Limb (tissue), 2 donors: Measurements from ENCODE around the gene CDH13.

Experiments
- DNase-seq, 2 donors: peaks; one replicate each; pipeline ENCODE4 v3.0.0-alpha.2; 2016; ENCODE audit errors: extremely low spot score in 2 of 2

Gene CDH13

DNA sequence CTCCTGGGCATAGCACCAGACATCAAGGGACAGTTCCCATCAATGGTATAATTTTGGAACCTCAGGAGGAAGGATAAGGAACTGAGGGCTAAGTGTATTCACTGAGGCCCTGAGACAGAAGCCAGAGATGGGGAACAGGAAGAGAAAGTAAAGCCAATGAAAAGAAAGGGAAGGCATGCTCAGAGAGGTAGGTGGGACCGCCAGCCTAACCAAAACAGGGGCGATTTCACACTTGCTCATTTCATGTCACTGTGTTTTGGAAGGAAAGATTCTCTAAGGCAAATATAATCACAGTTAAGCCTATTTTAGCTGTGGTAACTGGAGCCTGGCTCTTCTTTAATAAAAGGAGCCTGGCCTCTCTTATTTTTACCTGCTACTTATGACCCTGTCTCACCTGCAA, 411.1 kb downstream of the CDH13 start:
- no peak for DNase-seq

- DNase-seq, result no peak
Measured at GRCh38 chr16:83040174-83040573, 413.4 kb downstream of the CDH13 start.

DNA sequence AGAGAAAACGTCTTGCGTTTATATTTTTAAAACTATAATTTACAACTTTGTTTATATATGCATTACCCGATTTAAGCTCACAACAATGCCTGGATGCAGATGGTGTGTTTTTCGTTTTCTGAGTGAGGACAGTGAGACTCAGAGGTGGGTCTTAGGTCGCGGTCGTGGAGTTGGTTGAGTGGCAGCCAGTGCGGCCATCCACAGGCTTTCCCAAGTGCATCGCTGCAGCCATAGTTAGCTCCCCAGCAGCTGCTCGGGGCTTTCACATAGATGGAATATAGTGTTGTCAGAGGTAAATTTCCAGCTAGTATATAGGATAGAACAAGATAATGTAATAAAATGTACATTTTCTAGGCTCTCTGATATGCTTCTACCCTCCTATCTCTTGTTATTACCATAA, 417.8 kb downstream of the CDH13 start:
- no peak for DNase-seq

- DNase-seq, result no peak
Measured at GRCh38 chr16:83045790-83046189, 419.0 kb downstream of the CDH13 start.

DNA sequence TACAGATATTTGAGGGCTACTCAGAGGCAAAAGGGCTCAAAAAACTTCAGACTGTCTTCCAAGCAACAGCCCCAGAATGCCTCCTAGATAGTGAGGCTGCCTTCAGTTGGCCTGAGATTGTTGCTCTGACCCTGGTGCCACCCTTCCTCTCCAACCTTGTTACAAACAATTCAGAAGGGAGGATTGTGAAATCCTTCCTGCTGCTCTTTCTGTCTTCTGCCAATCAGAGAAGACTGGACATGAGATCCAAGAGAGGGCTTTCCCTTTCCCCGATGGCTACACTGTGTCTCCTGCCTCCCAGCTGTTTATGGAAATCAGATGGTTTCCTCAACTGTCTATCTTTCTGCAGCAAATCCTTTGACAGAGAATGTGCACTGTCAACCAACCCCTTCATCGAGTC, 419.9 kb downstream of the CDH13 start:
- DNase-seq, result no peak

GRCh38 chr16:83051451-83051850, 424.7 kb downstream of the CDH13 start:
- no peak for DNase-seq

DNA sequence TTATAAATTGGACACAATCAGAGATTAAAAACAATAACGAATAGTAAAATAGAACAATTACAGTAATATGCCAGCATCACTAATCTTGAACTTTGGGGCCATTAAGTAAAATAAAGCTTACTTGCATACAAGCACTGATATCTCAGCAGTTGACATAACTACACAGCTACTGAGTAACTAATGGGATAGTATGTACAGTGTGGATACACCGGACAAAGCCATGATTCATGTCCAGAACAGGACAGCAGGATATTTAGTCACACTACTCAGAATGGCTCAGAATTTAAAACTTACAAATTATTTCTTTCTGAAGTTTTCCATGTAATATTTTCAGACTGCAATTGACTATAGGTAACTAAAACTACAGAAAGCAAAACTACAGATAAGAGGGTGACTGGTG, 427.5 kb downstream of the CDH13 start:
- no peak for DNase-seq

DNA sequence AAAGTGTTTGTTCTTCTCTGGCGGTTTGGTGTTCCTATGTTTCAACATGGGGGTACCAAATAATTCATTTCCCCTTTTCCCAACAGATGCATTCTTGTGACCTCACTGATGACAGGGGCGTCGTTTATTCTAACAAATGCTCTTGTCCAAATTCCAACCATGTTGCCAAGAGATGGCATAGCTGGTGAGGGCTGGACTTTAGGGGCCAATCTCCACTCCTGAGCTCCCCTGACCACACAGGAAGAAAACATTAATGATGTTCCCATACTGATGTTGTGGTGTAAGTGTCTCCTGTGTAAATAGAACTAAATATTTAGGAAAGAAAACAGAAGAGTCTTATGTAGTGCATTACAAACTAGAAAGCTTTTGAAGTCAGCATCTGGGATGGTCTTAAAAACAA, 431.6 kb downstream of the CDH13 start:
- no peak for DNase-seq

DNA sequence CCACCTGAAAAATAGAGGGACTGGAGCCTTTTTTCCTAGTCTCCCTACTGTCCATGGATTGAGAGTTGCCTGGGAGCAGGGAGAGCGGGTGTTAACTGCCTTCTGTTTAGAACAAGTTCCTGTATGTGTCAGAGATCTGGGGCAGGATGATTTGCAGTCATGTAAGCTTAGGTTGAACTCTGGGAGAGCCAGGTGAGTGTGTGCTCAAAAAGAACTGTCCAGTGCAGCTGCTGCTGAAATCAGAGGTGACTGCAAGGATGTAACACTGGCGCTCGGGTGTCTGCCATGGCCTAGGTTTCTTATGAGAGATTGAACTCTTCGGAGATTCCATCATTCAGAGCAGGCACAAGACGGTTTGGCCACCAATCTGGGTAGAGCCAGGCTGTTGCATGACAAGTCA, 432.5 kb downstream of the CDH13 start:
- no peak for DNase-seq

GRCh38 chr16:83066011-83066410, 439.2 kb downstream of the CDH13 start:
- no peak for DNase-seq

DNA sequence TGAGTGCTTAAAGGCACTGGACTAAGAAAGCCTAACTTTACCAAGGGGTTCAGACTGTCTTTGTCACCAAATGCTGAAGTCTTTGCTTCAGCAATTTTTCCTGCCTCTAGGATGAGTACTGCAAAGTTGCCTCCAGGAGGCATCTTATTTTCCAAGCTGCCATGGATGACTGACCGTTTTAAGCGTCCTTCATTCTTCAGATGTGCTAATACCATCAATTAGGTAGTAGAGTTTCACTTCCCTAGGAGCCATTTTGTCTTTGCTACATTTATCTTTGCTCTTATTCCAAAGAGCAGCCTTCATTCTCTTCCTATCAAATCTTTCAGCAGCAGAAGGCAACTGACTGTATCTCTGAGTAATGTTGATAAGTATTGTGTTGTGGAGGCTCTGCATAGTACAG, 440.1 kb downstream of the CDH13 start:
- DNase-seq, result no peak

GRCh38 chr16:83068686-83069085, 441.9 kb downstream of the CDH13 start:
- DNase-seq, result peak in 1 of 2 donors; percentile 16

- no peak for DNase-seq
Measured at GRCh38 chr16:83070416-83071209, 443.8 kb downstream of the CDH13 start.

DNA sequence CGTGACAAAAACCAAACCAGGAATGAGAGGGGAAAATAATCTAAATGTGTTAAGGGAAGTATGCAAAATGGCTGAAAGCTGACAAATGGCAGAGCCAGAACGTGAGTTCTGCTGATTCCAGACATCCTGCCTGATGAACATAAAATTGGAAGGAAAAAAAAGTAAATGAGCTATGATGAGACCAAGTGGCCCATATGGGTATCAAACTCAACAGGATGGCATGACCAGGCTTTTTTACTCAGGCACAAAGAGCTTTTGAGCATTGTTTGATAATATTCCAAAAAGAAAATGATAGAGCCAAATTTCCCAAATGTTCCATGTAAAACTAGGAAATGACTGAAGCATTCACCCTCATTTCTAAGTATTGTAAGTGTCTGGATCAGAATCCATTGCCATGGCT, 449.2 kb downstream of the CDH13 start:
- DNase-seq, result no peak

GRCh38 chr16:83083361-83083760, 456.6 kb downstream of the CDH13 start:
- DNase-seq, result no peak

GRCh38 chr16:83085660-83086059, 458.9 kb downstream of the CDH13 start:
- no peak for DNase-seq

- DNase-seq, result no peak
Measured at GRCh38 chr16:83095941-83096692, 469.3 kb downstream of the CDH13 start.

DNA sequence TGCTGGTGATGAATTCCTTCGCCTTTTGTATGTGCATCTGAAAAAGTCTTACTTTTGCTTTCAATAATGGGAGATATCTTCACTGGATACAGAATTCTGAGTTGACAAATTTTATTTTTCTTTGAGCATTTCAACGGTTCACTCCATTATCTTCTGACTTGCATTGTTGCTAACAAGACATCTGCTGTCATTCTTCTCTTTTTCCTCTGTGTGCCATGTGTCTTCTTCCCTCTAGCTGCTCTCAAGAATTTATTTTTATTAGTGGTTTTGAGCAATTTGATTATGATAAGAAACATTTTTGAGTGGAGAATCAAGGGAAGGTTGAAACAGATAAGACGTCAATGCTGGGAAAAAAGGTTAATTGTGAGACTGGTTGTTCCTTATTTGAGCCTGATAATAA, 471.8 kb downstream of the CDH13 start:
- no peak for DNase-seq

GRCh38 chr16:83100679-83101078, 473.9 kb downstream of the CDH13 start:
- DNase-seq, result no peak

DNA sequence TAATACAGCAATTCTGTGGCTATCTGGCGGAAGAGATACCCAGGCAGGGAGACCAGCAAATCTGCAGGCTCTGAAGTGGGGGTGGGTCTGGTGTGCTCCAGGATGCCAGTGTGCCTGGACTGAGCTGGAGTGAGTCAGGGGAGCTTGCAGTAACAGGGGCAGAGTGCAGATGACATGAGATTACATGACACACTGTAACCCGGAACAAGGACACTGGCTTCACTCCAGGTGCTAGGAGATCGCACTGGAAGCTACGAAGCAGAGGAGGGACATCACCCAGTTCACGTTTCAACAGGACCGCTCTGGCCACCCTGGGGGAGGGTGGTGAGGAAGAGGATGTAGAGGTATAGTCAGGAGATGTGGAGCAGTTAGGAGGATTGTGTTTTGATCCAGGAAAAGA, 475.6 kb downstream of the CDH13 start:
- no peak for DNase-seq

DNA sequence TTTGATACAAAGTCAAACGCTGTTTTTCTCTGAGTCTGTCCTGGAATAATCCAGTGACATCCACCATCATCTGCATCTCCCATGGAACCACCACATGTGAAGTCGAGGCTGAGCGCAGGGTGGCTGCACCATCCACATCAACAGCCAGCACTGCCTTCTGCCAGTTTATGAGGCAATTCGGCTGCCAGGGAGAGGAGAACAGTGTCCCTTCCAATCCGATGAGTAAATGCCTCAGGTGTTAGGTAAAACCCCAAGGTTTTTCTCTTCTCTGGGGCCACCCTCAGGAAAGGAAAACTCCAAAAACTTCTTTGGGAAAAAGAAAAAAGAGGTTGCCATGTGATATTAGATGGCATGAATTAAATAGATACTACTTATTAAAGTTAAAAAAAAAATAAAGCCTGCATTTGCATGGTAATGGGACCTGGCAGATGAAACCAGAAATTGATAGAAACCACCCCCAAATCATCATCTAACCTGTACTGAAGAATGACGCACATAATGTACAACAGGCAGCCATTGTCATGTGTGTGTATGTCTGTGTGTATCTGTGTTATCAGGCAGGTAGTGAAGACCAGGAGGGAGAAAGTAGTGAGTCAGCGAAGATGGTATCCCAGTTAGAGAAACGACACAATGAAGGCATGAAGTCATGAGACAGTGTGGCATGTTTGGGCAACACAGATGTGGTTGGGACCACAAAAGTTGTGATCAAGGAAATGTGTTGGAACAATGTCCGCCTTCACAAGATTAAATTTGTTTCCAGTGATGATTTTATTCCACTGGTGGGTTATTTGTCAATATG, 478.7 kb downstream of the CDH13 start:
- DNase-seq, result no peak

DNA sequence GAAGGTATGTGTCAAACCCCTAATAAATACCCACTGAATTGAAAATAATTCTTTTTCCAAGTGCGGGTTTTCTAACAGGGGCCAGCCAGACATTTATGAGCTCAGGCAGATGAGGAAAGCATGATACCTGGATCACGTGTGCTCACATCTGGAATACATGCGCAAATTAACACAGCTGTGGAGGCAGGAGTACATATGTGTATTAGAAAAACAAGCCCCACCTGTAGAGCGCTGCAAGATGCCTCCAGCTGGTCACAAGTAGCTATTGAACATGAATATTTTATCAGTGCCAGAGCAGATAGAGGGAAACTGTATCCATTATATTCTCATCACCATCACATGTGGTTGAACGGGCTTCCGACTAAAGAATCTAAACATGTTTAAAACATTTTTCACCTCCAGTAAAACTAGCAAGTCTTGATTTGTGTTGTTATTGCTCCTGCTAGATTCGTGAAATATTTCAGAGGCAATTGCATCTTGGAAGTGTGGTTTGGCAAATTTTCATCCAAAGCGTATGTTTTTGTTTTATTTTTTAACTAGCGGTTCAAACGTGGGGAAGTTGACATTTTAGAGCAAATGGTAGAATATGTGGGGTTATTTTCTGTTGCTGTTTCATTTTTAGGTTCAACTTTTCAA, 482.8 kb downstream of the CDH13 start:
- no peak for DNase-seq
